Testis (tissue), 2 donors: ENCODE results near the gene ABCA8.

ENCODE experiments used
- POLR2A ChIP-seq: fragments of 450-650 bp; IDR thresholded peaks from one replicate; pipeline ENCODE4 v1.6.1; 2017; ENCODE audit warnings: antibody characterized with exemption, mild to moderate bottlenecking, moderate library complexity
- TF ChIP-seq, protein P1 (sequence below), 3 experiments: fragments of 450-650 bp in 2 of 3; fragments of 200-600 bp in 1 of 3; sonication (generic) in 1 of 3; IDR thresholded peaks; one replicate each; pipeline ENCODE4 v1.5.1; 2016 to 2019; ENCODE audit warnings: antibody characterized with exemption in 3 of 3, mild to moderate bottlenecking in 2 of 3, moderate library complexity in 1 of 3

DNA sequence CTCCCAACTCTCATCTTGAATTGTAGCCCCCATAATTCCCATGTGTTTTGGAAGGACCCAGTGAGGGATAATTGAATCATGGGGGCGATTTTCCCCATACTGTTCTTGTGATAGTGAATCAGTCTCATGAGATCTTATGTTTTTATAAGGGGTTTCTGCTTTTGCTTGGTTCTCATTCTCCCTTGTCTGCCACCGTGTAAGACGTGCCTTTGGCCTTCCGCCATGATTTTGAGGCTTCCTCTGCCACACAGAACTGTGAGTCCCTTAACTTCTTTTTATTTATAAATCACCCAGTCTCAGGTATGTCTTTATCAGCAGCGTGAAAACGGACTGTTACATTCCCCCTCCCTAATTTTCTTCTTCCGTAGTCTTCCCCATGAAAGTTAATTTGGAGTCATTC, 124.0 kb downstream of the ABCA8 start:
- TF ChIP-seq, protein P1, sequence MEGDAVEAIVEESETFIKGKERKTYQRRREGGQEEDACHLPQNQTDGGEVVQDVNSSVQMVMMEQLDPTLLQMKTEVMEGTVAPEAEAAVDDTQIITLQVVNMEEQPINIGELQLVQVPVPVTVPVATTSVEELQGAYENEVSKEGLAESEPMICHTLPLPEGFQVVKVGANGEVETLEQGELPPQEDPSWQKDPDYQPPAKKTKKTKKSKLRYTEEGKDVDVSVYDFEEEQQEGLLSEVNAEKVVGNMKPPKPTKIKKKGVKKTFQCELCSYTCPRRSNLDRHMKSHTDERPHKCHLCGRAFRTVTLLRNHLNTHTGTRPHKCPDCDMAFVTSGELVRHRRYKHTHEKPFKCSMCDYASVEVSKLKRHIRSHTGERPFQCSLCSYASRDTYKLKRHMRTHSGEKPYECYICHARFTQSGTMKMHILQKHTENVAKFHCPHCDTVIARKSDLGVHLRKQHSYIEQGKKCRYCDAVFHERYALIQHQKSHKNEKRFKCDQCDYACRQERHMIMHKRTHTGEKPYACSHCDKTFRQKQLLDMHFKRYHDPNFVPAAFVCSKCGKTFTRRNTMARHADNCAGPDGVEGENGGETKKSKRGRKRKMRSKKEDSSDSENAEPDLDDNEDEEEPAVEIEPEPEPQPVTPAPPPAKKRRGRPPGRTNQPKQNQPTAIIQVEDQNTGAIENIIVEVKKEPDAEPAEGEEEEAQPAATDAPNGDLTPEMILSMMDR (IDR thresholded peaks at IDR 0.05): no peak
- TF ChIP-seq POLR2A: no peak
